GM21381 (cell line): ENCODE data around the gene MAGED1.

Source experiments
- ATAC-seq: cut with Tn5 transposase; IDR thresholded peaks from one replicate; pipeline ENCODE4 v1.9.1; 2021; ENCODE audit warnings: mild to moderate bottlenecking, moderate library complexity; ENCODE audit not compliant: unreplicated experiment

MAGED1 gene, protein sequence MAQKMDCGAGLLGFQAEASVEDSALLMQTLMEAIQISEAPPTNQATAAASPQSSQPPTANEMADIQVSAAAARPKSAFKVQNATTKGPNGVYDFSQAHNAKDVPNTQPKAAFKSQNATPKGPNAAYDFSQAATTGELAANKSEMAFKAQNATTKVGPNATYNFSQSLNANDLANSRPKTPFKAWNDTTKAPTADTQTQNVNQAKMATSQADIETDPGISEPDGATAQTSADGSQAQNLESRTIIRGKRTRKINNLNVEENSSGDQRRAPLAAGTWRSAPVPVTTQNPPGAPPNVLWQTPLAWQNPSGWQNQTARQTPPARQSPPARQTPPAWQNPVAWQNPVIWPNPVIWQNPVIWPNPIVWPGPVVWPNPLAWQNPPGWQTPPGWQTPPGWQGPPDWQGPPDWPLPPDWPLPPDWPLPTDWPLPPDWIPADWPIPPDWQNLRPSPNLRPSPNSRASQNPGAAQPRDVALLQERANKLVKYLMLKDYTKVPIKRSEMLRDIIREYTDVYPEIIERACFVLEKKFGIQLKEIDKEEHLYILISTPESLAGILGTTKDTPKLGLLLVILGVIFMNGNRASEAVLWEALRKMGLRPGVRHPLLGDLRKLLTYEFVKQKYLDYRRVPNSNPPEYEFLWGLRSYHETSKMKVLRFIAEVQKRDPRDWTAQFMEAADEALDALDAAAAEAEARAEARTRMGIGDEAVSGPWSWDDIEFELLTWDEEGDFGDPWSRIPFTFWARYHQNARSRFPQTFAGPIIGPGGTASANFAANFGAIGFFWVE

DNA sequence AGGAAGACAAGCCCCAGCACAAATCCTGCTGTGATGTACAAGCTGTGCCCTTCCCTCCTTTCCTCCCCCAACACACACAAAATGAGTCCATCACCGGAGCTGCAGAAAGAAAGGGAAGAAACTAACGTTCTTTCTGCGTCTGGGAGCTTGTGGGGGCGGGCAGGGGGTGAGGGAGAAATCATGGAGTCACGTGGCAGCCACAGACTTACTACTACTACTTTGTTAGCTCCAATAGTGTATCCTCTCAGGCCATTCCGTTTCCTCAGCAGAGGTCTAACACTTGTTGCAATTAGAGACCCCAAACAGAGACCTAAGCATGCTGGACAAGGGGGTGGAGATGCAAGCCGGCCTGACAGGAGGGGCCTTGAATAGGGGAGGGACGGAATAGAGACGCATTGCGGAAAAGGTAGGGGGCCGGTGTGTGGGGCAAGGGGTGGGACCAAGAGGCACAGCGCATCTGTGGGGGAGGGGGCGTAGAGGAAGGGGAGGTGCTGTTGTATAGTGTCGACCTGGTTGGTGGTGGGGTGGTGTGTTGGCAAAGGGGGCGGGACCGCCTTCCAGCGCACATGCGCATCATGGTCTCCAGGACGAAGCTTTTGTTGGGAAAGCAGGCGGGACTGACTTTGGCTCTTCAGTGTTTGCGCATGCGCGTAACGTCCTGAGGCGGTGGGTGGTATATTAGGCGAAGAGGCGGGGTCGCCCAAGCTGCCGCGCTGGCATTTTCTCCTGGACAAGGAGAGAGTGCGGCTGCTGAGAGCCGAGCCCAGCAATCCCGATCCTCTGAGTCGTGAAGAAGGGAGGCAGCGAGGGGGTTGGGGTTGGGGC, at the start of gene MAGED1:
Gene MAGED1 (plus strand): TSS at position 703 of the 825 bp plus-strand sequence. CDS start 682 bp downstream, outside the sequence.
- ATAC-seq = peak; percentile 65

GRCh38 chrX:51847463-51847862, 46.0 kb upstream of the MAGED1 start:
- ATAC-seq = no peak

DNA sequence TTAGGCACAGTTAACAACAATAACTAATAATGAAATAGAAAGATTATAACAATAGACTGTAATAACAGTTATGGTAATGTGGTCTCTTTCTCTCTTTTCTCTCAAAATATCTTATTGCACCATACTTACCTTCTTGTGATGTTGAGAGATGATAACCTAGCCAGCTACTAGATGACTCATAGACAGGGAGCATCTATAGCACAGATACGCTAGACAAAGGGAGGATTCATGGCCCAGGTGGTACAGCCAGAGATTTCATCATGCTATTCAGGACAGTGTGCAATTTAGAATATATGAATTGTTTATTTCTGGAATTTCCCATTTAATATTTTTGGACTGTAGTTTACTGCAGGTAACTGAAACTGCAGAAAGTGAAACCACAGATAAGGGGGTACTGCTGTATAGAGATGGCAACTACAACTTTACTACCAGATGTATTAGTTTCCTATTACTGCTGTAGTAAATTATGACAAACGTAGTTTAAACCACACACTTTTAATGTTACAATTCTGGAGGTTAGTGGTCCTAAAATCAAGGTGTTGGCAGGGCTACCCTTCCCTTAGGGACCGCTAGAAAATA, 41.8 kb upstream of the MAGED1 start:
- ATAC-seq = no peak

- no peak for ATAC-seq
Observed at GRCh38 chrX:51852096-51852495, 41.3 kb upstream of the MAGED1 start.

- no peak for ATAC-seq
Observed at GRCh38 chrX:51852621-51853020, 40.8 kb upstream of the MAGED1 start.

DNA sequence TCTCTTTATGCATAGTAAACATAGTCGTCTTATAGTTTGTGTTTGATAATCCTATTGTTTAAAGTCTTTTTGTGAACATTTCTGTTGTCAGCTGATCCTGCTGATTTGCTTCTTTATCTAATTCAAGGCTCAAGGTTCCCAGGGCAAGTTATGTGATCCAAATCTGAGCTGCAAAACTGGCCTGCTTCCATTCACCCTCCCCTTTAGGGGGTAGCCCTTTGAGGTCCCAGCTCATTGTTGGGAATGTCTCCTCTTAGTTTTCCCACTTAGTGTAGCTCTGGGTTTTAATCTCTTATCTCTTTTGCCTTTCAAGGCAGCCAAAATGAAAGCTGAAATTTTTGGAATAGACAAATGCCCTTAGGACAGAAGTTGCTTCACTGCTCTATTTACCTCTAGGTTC, 40.2 kb upstream of the MAGED1 start:
- ATAC-seq = no peak

DNA sequence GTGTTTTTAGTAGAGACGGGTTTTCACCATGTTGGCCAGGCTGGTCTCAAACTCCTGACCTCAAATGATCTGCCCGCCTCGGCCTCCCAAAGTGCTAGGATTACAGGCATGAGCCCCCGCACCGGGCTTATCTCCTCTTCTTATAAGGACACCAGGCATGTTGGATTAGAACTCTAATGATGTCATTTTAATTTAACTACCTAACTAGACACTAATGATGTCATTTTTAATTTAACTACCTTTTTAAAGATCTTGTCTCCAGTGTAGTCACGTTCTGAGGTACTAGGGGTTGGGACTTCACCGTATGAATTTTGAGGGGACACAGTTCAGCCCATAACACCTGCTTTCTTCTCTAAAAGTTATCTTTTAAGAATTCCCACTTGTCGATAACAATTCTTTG, 37.7 kb upstream of the MAGED1 start:
- ATAC-seq = no peak

GRCh38 chrX:51857159-51857733, 36.2 kb upstream of the MAGED1 start:
- no peak for ATAC-seq

- no peak for ATAC-seq
Observed at GRCh38 chrX:51860679-51861078, 32.7 kb upstream of the MAGED1 start.

DNA sequence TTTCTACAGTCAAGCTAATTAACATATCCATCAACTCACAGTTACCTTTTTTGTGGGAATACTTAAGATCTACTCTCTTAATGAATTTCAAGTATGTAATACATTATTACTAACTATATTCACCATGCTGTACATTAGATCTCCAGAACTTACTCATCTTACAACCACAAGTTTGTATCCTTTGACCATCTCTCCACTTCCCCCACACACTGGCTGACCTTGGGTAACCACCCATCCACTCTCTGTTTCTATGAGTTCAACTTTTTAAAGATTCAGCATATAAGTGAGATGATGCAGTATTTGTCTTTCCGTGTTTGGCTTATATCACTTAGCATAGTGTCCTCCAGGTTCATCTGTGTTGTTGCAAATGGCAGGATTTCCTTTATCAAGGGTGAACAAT, 30.5 kb upstream of the MAGED1 start:
- no peak for ATAC-seq

DNA sequence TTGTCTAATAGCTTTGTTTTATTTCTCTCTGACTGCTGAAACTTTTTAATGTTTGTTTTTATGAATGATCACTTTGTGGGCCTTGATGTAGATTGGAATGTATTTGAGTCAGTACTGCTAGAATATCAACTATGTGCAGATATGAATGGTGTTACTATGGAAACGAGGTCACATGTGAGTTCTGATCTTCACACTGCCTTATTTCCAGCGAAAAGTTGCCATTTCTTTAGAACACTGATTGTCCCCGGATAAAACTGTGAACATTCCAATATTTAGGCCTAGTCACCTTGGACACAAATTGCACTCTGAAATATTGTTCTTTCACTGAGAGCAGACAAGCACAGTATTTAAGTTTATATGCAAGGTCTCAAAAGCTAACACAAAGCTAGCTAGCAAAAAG, 27.2 kb upstream of the MAGED1 start:
- ATAC-seq = no peak

- ATAC-seq = no peak
Observed at GRCh38 chrX:51867626-51868025, 25.8 kb upstream of the MAGED1 start.

- ATAC-seq = no peak
Observed at GRCh38 chrX:51870354-51870753, 23.1 kb upstream of the MAGED1 start.

DNA sequence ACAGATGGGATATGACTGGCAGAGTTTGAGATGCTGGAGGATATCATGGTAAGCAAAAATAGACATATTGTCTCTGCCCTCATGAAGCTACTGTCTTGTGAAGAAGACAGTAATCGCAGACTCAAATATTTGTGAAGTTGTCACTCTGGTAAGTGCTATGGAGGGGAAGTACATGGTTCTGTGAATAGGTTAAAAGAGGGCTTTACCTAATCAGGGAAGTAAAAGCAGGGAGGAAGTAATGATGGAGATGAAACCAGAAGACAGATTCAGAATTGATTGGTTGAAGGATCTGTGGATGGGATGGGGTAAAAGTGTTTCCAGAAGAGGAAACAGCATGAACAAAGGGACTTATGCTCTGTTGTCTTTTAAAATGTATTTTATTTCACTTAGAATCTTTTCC, 19.3 kb upstream of the MAGED1 start:
- ATAC-seq = no peak

DNA sequence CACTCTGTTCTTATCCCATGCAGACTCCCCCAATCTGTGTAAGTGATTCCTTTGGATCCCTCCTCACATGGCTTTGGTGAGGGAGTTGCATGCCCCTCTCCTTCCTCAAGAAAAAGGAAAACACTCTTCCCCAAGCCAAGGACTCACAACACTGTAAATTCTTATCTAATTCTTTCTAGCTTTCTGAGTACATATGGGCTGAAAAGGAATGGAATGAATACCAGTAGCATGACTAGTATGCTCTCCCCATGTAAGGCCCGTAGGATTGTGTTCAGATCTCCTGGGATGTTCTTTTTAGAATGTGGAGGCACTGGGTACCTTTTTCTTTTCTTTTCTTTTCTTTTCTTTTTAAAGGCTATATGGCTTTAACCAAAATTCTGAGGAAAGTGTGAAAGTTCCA, 17.0 kb upstream of the MAGED1 start:
- no peak for ATAC-seq

DNA sequence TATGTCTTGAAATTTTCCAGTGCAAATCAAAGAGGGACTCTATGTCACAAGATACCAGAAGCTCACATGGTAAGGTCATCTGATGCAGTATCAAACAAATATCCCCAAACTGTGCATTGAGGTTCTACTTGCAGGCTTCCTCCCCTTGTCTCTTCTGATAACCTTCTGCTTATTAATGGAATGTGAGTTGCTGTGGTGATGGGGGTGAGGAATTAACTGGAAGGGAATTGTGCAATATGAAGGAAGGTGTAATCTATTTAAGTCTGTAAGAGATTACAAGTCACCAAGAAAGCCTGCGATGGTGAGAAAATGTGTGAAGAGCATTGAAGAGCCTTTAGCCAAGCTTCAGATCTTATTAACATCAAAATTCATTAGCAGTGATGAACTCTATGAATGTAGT, 15.4 kb upstream of the MAGED1 start:
- ATAC-seq = no peak

DNA sequence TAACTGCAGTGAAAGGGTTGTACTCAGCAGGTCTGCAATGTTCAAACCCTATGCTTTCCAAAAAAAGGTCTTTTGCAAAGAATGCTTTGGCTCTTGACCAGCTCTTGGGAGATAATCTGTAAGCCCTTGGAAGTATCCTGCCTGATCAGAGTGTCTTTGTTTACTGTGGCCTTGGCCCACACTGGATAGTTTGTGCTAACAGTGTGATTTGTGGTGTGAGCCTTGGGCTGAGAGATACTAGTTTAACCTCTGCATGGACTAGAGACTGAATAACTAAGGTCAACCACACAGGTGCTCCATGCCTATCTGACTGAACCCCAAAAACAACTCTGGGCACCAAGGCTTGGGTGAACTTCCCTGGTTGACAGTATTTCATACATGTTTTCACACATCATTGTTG, 3.6 kb upstream of the MAGED1 start:
- no peak for ATAC-seq

GRCh38 chrX:51891245-51891644, 2.2 kb upstream of the MAGED1 start:
- ATAC-seq = no peak

GRCh38 chrX:51891821-51892551, 1.4 kb upstream of the MAGED1 start:
- no peak for ATAC-seq
